HCT116 (cell line): Measurements from ENCODE around the gene TACR2. TPM values are rescaled to one million over a fixed set of nuclear protein-coding genes. Genes with fewer than 3 reads are reported as not detected.

Experiments used
- ATAC-seq: fragments of 200-7000 bp; cut with Tn5 transposase; 2 replicates; pipeline ENCODE4 v1.9.1; 2020; ENCODE audit warnings: mild to moderate bottlenecking, moderate library complexity
- BruUV-seq: library from RNA; stranded (reverse); fragments of 400-500 nt; replicated peaks from 2 replicates; lab custom pipeline; 2021; lab: Mats Ljungman, UMichigan
- CTCF ChIA-PET: fragments of 300-600 bp; sonication (Branson Sonifier 250); formaldehyde crosslinking; loops from one replicate; lab custom pipeline; 2021; ENCODE audit warnings: antibody characterized with exemption; lab: Charles Lee
- POLR2A ChIA-PET: fragments of 300-600, 350-600 bp; sonication (Branson Sonifier 250); formaldehyde crosslinking; loops from one replicate; lab custom pipeline; 2021; ENCODE audit warnings: antibody characterized with exemption; lab: Charles Lee
- RAD21 ChIA-PET, 2 experiments: fragments of 300-600 bp; sonication (Branson Sonifier 250); formaldehyde crosslinking; loops; one replicate each; lab custom pipeline; 2023; ENCODE audit warnings: low total read pairs in 2 of 2; ENCODE audit not compliant: uncharacterized antibody in 2 of 2, unreplicated experiment in 2 of 2, low non-redundant PET in 1 of 2; lab: Charles Lee
- DNase-seq: peaks from one replicate; pipeline ENCODE4 v3.0.0-alpha.2; 2010; ENCODE audit warnings: low read depth, low spot score
- H2AFZ ChIP-seq: fragments of 200-600 bp; shearing (Covaris generic), sonication (generic); 2 replicates; pipeline ENCODE4 v1.6.1; 2017; ENCODE audit warnings: low read depth, mixed run types, mixed read lengths, antibody characterized with exemption, low read length; ENCODE audit not compliant: poor library complexity, severe bottlenecking
- H3K27ac ChIP-seq: 2 replicates; pipeline ENCODE4 v1.5.1; 2012; ENCODE audit warnings: low read depth, low read length
- H3K27me3 ChIP-seq: fragments of 200-600 bp; sonication (generic); 2 replicates; pipeline ENCODE4 v1.6.1; 2016; ENCODE audit warnings: mixed run types, low read length, mixed read lengths; ENCODE audit not compliant: insufficient read depth
- H3K36me3 ChIP-seq, 2 experiments: fragments of 200-500 bp in 1 of 2; fragments of 200-600 bp in 1 of 2; sonication (Bioruptor generic) in 1 of 2; sonication (generic) in 1 of 2; 2 replicates each; pipeline versions ENCODE4 v1.5.1 to v1.6.1; 2014 to 2016; ENCODE audit warnings: low read length in 2 of 2, inconsistent platforms in 1 of 2, mixed read lengths in 1 of 2, mixed run types in 1 of 2; ENCODE audit not compliant: insufficient read depth in 2 of 2, control insufficient read depth in 1 of 2
- H3K4me1 ChIP-seq, 2 experiments: fragments of 200-600 bp in 1 of 2; sonication (generic) in 1 of 2; 2 replicates each; pipeline versions ENCODE4 v1.5.1 to v1.6.1; 2012 to 2017; ENCODE audit warnings: low read length in 2 of 2, inconsistent platforms in 1 of 2, mild to moderate bottlenecking in 1 of 2, mixed read lengths in 1 of 2, mixed run types in 1 of 2, moderate library complexity in 1 of 2; ENCODE audit not compliant: insufficient read depth in 2 of 2, control insufficient read depth in 1 of 2
- H3K4me2 ChIP-seq: fragments of 200-600 bp; sonication (generic); 2 replicates; pipeline ENCODE4 v1.6.1; 2017; ENCODE audit warnings: mixed run types, low read length, mixed read lengths
- H3K4me3 ChIP-seq, 2 experiments: fragments of 200-600 bp in 1 of 2; sonication (generic) in 1 of 2; replicated peaks in 1 of 2; 2 replicates each; pipeline ENCODE4 v1.5.1; 2011 to 2016; ENCODE audit warnings: low read length in 2 of 2, control low read depth in 1 of 2, low read depth in 1 of 2, mild to moderate bottlenecking in 1 of 2, mixed read lengths in 1 of 2, mixed run types in 1 of 2
- H3K79me2 ChIP-seq: fragments of 200-600 bp; sonication (generic); 2 replicates; pipeline ENCODE4 v1.6.1; 2017; ENCODE audit warnings: mild to moderate bottlenecking, mixed run types, low read length, moderate library complexity, mixed read lengths; ENCODE audit not compliant: insufficient read depth
- H3K9ac ChIP-seq: fragments of 200-600 bp; sonication (generic); 2 replicates; pipeline ENCODE4 v1.6.1; 2016; ENCODE audit warnings: low read length, mixed read lengths
- H3K9me2 ChIP-seq: fragments of 200-600 bp; sonication (generic), shearing (Covaris generic); 2 replicates; pipeline ENCODE4 v1.6.1; 2017; ENCODE audit warnings: mixed run types, mild to moderate bottlenecking, moderate library complexity; ENCODE audit not compliant: insufficient read depth
- H3K9me3 ChIP-seq, 2 experiments: fragments of 200-500 bp in 1 of 2; fragments of 200-600 bp in 1 of 2; sonication (Bioruptor generic) in 1 of 2; sonication (generic) in 1 of 2; 2 replicates each; pipeline ENCODE4 v1.6.1; 2014 to 2017; ENCODE audit warnings: low read length in 2 of 2, mixed read lengths in 2 of 2, inconsistent platforms in 1 of 2, low read depth in 1 of 2, mild to moderate bottlenecking in 1 of 2, mixed run types in 1 of 2, moderate library complexity in 1 of 2; ENCODE audit not compliant: control insufficient read depth in 1 of 2, insufficient read depth in 1 of 2
- H4K20me1 ChIP-seq: fragments of 200-600 bp; sonication (generic), shearing (Covaris generic); 2 replicates; pipeline ENCODE4 v1.6.1; 2017; ENCODE audit warnings: mixed run types, mild to moderate bottlenecking, moderate library complexity; ENCODE audit not compliant: insufficient read depth
- CEBPB ChIP-seq: IDR thresholded peaks from 2 replicates; pipeline ENCODE4 v1.6.1; 2012; ENCODE audit warnings: low read depth
- EGR1 ChIP-seq: IDR thresholded peaks from 2 replicates; pipeline ENCODE4 v1.6.1; 2012; ENCODE audit warnings: low read depth
- EZH2 ChIP-seq: fragments of 200-600 bp; sonication (generic); IDR thresholded peaks from 2 replicates; pipeline ENCODE4 v1.6.1; 2017; ENCODE audit warnings: antibody characterized with exemption, mixed run types
- EZH2phosphoT487 ChIP-seq: fragments of 200-600 bp; IDR thresholded peaks from 2 replicates; pipeline ENCODE4 v1.6.1; 2018; ENCODE audit warnings: antibody characterized with exemption, borderline replicate concordance
- FOSL1 ChIP-seq: IDR thresholded peaks from 2 replicates; pipeline ENCODE4 v1.6.1; 2012; ENCODE audit warnings: low read depth
- MAX ChIP-seq: IDR thresholded peaks from 2 replicates; pipeline ENCODE4 v1.6.1; 2012
- POLR2A ChIP-seq: IDR thresholded peaks from 2 replicates; pipeline ENCODE4 v1.7.0; 2011; ENCODE audit warnings: borderline replicate concordance; ENCODE audit not compliant: insufficient read depth, insufficient read length; ENCODE audit errors: extremely low read depth
- RAD21 ChIP-seq: IDR thresholded peaks from 2 replicates; pipeline ENCODE4 v1.6.1; 2012; ENCODE audit warnings: low read depth, mild to moderate bottlenecking
- TCF7L2 ChIP-seq: IDR thresholded peaks from 2 replicates; pipeline ENCODE4 v1.7.0; 2011; ENCODE audit warnings: borderline replicate concordance, inconsistent platforms; ENCODE audit not compliant: insufficient read depth, insufficient read length; ENCODE audit errors: extremely low read depth
- ZNF274 ChIP-seq: fragments of 200-500 bp; sonication (Bioruptor generic); IDR thresholded peaks from 2 replicates; pipeline ENCODE4 v1.6.1; 2014; ENCODE audit warnings: mild to moderate bottlenecking, low read depth, low read length, inconsistent platforms
- intact Hi-C: fragments of 100-400 bp; cut with micrococcal nuclease; formaldehyde crosslinking; loops from 2 replicates; pipeline ENCODE4 v1.10.0; 2022
- total RNA-seq: library from RNA; stranded (reverse); gene quantifications from one replicate; pipeline ENCODE4 v1.2.1, GENCODE V29; 2021; ENCODE audit not compliant: unreplicated experiment

The TACR2 gene
- total RNA-seq, 1 experiment from 2014 or later = not detected

- no TSS peak for BruUV-seq
- H3K36me3 ChIP-seq = 0 out of 4 replicates have a peak, but pooled peaks cover 0 to 3% of the 10 kb centered on the region in 2 experiments
- H3K79me2 ChIP-seq = peaks cover 4% of the 10 kb centered on the region; the same call in 1 of the 2 replicates
- no peaks in the 10 kb centered on the region for H4K20me1 ChIP-seq
- H2AFZ ChIP-seq = no peak overlapping the region
- intact Hi-C loops = loop anchor here (10.0 kb wide), 1 partner anchor 50 kb away; no protein-coding TSS in a partner anchor
- ChIA-PET RAD21 (no interaction called here), CTCF (no interaction called here), POLR2A (no interaction called here)
- ATAC-seq = no peak
- TF ChIP-seq TCF7L2 (no peak), RAD21 (no peak), FOSL1 (no peak), EZH2 (no peak), POLR2A (no peak), EGR1 (no peak), CEBPB (no peak), MAX (no peak), EZH2phosphoT487 (no peak), ZNF274 (no peak)
- no peaks in the 10 kb centered on the region for H3K27me3 ChIP-seq
- H3K9me3 ChIP-seq = no peaks in the 10 kb centered on the region
- no peak overlapping the region for H3K4me3 ChIP-seq
- no peak for DNase-seq
- H3K4me1 ChIP-seq = peaks cover 52 to 67% of the 10 kb centered on the region in 2 experiments
- H3K9ac ChIP-seq = no peak overlapping the region
- no peak overlapping the region for H3K4me2 ChIP-seq
- H3K9me2 ChIP-seq = no peaks in the 10 kb centered on the region
- no peak overlapping the region for H3K27ac ChIP-seq
These were observed 38.5 kb upstream of the TACR2 start for GRCh38 chr10:69455006-69455763.
